Activated naive CD4-positive, alpha-beta T cell treated with anti-CD3 and anti-CD28 coated beads, Interleukin-2, amount 50 U/mL, for 72 hours (primary cell): ENCODE data around the gene KCNMA1. TPM values are rescaled to one million over a fixed set of nuclear protein-coding genes. Genes with fewer than 3 reads are reported as not detected.
"Not testable (repeated sequence)": the region's sequence is repeated elsewhere in the genome, so short reads cannot be mapped to it uniquely, and the experiment has no call there.

ENCODE experiments used
- ATAC-seq, 2 donors: fragments of 150-1000 bp; cut with Tn5 transposase; 2 replicates each; pipeline ENCODE4 v1.10.0; 2021; ENCODE audit warnings: mild to moderate bottlenecking in 2 of 2, moderate library complexity in 2 of 2
- DNase-seq, 2 donors: peaks; one replicate each; pipeline ENCODE4 v3.0.0; 2021 to 2022; ENCODE audit warnings: low spot score in 2 of 2
- H3K27ac Mint-ChIP-seq, 2 donors: one replicate each; pipeline ENCODE4 v1.8.0; 2022; ENCODE audit warnings: mild to moderate bottlenecking in 2 of 2, mixed read lengths in 2 of 2
- H3K36me3 Mint-ChIP-seq, 2 donors: one replicate each; pipeline ENCODE4 v1.8.0; 2022; ENCODE audit warnings: mixed read lengths in 2 of 2
- H3K9me3 Mint-ChIP-seq, 2 donors: one replicate each; pipeline ENCODE4 v1.8.0; 2022; ENCODE audit warnings: mixed read lengths in 2 of 2
- total RNA-seq, 2 donors: library from RNA; stranded (reverse); gene quantifications; one replicate each; pipeline ENCODE4 v1.2.3, GENCODE V29; 2022

The KCNMA1 gene
- total RNA-seq, 2 donors from 2014 or later, result not detected

GRCh38 chr10:77527839-77528238 is 109.8 kb downstream of the KCNMA1 start:
- DNase-seq, result no peak
- Mint-ChIP-seq H3K27ac (no peak overlapping the region), H3K9me3 (no peaks in the 10 kb centered on the region), H3K36me3 (no peaks in the 10 kb centered on the region)
- ATAC-seq, result no peak

DNA sequence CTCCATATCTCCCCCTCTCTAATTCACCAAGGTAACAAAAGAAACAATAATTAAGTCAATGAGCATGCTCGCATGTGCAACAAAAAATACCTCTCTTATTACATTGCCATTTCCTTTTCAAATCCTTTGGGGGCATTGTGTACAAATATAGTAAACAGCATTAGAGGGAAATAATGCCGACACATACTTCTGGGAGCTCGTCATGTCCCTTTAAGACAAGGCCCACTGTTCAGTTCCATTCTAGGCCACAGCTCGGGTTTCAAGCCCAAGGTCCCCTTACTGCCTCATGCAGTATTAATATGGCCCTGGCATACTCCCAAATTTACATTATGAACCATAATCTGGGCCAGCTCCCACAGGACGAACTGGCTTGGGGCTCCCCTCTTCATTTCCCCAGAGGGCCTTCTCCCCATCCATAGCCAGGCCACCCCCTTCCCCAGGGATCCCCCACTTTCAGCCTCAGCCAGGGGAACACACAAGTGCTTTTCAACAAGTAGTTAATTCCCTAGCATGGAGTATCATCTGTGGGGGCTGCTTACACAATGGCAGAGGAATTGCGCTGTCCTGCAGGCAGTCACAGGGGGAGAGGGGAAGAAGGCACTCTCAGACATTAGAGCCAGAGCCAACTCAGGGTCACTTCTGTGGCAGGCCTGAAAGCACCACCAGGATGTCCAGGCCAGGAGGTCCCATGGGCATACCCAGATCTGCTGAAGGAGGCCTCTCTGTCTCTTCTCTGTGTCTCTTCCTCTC is 110.6 kb downstream of the KCNMA1 start:
- Mint-ChIP-seq H3K9me3 (no peaks in the 10 kb centered on the region), H3K36me3 (no peaks in the 10 kb centered on the region), H3K27ac (no peak overlapping the region)
- no peak for ATAC-seq
- no peak for DNase-seq

DNA sequence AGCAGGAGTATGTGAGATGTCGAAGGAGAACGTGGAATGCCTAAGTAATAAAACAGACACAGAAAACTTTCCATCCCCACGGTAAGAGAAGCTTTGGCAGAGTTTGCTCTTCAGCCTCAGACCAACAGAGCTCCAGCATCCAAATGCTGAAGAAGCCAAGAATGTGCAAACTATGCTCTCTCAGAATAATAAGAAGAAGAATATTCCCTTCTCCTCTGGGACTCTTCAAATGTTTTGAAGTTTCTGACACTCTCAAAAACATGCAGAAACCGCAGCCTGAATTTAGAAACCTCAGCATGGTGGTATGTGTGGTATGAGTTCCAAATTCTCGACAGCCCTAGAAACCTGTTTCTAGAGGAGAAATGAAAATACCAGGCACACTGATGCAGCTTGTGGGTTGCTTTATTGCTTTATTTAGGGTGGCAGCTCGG is 113.3 kb downstream of the KCNMA1 start:
- peaks cover 11 to 13% of the 10 kb centered on the region in 2 donors for H3K9me3 Mint-ChIP-seq
- ATAC-seq (no peak), DNase-seq (no peak)
- H3K27ac Mint-ChIP-seq, result no peak overlapping the region
- H3K36me3 Mint-ChIP-seq, result no peaks in the 10 kb centered on the region

- Mint-ChIP-seq H3K36me3 (no peaks in the 10 kb centered on the region), H3K9me3 (peaks cover 11 to 13% of the 10 kb centered on the region in 2 donors), H3K27ac (no peak overlapping the region)
- DNase-seq (no peak), ATAC-seq (no peak)
These were observed 115.3 kb downstream of the KCNMA1 start for GRCh38 chr10:77522268-77522809.

DNA sequence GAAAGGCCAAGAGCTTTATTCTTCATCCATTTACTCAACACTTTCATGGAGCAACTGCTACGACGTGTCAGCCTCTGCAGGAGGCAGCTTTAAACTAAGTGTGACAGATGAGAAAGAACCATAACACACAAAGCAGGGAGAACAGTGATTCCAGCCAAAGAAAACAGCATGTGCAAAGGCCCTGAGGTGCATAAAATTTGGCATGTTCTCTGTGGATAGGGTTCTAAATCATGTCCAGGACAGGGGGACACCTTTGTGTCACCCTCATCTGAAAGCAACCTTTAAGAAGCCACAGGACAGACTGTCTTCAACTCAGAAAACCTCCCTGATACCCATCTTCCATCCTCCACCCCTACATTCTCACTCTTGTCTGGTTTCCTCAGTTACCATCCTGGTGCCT is 116.6 kb downstream of the KCNMA1 start:
- Mint-ChIP-seq H3K36me3 (no peaks in the 10 kb centered on the region), H3K9me3 (peaks cover 11 to 13% of the 10 kb centered on the region in 2 donors), H3K27ac (no peak overlapping the region)
- no peak for ATAC-seq
- no peak for DNase-seq

- ATAC-seq (no peak), DNase-seq (no peak)
- Mint-ChIP-seq H3K27ac (no peak overlapping the region), H3K9me3 (peaks cover 11 to 13% of the 10 kb centered on the region in 2 donors), H3K36me3 (no peaks in the 10 kb centered on the region)
These were observed 117.3 kb downstream of the KCNMA1 start for GRCh38 chr10:77520290-77520689.

DNA sequence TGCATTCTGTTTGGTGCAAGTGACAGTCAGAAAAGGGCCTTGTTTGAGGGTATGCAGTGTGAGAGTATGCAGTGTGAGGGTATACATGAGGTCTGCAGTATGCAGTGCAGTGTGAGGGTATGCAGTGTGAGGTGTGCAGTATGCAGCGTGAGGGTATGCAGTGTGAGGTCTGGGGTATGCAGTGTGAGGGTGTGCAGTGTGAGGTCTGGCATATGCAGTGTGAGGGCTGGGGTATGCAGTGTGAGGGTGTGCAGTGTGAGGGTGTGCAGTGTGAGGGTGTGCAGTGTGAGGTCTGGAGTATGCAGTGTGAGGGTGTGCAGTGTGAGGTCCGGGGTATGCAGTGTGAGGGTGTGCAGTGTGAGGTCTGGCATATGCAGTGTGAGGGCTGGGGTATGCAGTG is 117.8 kb downstream of the KCNMA1 start:
- not testable (repeated sequence) for ATAC-seq, DNase-seq, H3K36me3 Mint-ChIP-seq, H3K27ac Mint-ChIP-seq
- peaks cover 11 to 13% of the 10 kb centered on the region in 2 donors for H3K9me3 Mint-ChIP-seq

DNA sequence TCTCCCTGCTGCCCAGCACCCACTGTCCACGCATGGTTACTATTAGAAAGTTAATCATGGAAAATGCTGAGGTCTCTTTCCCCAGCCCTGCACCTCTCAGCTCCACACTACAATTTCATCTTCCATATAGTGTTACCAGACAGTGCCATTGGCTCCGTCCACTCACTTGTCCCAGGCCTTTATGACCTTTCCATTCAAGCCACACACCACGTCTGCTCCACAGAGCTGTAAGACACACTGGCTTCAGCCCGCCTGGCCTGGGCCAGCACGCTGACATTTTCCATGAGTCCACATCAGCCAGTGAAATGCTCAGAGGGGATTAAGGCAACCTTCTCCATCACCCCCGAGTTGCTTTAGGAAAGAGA is 118.7 kb downstream of the KCNMA1 start:
- no peak for DNase-seq
- H3K36me3 Mint-ChIP-seq, result no peaks in the 10 kb centered on the region

GRCh38 chr10:77518241-77518909 is 119.2 kb downstream of the KCNMA1 start:
- peak overlapping the region in 1 of 2 donors; percentile 15 for H3K27ac Mint-ChIP-seq
- ATAC-seq, result no peak
- peaks cover 11 to 13% of the 10 kb centered on the region in 2 donors for H3K9me3 Mint-ChIP-seq
- H3K36me3 Mint-ChIP-seq, result no peaks in the 10 kb centered on the region
- no peak for DNase-seq

More for the DNA sequence above, 118.7 kb downstream of the KCNMA1 start:
- H3K27ac Mint-ChIP-seq, result no peak overlapping the region
- H3K9me3 Mint-ChIP-seq, result peaks cover 11 to 13% of the 10 kb centered on the region in 2 donors
- no peak for ATAC-seq

DNA sequence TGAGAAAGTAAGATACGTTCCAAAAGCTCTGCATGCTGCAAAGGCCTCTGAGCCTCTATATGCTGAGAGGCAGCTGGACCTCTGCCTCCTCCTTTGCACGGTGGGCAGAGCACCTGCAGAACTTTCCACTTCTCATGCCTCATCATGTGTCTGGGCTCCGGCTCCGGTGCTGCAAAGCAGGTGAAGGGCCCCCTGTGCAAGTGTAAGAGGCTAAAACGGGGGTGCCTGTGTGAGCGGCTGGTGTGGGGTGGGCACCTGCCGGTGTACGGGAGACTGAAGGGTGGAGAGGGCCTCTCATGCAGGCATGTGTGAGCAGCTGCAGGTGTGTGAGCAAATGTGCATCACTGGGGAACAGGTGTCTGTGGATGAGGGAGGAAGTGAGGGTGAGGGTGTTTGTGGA is 121.0 kb downstream of the KCNMA1 start:
- ATAC-seq, result no peak
- Mint-ChIP-seq H3K36me3 (no peaks in the 10 kb centered on the region), H3K9me3 (peaks cover 11 to 13% of the 10 kb centered on the region in 2 donors), H3K27ac (no peak overlapping the region)
- no peak for DNase-seq

GRCh38 chr10:77514870-77515269 is 122.7 kb downstream of the KCNMA1 start:
- DNase-seq, result no peak
- Mint-ChIP-seq H3K27ac (no peak overlapping the region), H3K9me3 (peaks cover 2 to 3% of the 10 kb centered on the region in 2 donors), H3K36me3 (no peaks in the 10 kb centered on the region)
- ATAC-seq, result no peak

GRCh38 chr10:77513781-77514331 is 123.8 kb downstream of the KCNMA1 start:
- no peak for ATAC-seq
- no peak for DNase-seq
- Mint-ChIP-seq H3K36me3 (no peaks in the 10 kb centered on the region), H3K9me3 (no peaks in the 10 kb centered on the region), H3K27ac (no peak overlapping the region)

DNA sequence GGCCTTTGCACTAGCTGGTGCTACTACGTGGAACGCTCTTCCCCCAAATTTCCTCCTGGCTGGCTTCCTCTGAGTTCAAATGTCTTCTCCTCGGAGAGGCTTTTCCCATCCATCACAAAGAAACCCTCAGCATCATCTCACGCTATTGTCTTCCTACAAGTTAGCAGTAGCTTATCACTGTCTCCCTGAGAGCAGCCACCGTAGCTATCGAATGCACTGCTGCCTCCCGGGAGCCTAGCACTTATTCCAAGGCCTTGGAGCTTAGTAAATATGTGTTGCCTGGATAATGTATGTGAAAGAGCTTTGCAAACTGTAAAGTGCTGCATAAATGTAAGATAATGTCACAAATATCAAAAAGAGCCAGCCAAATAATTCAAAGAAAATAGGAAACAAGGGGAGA is 124.4 kb downstream of the KCNMA1 start:
- H3K36me3 Mint-ChIP-seq, result no peaks in the 10 kb centered on the region
- H3K9me3 Mint-ChIP-seq, result no peaks in the 10 kb centered on the region
- DNase-seq (no peak), ATAC-seq (no peak)
- H3K27ac Mint-ChIP-seq, result no peak overlapping the region

DNA sequence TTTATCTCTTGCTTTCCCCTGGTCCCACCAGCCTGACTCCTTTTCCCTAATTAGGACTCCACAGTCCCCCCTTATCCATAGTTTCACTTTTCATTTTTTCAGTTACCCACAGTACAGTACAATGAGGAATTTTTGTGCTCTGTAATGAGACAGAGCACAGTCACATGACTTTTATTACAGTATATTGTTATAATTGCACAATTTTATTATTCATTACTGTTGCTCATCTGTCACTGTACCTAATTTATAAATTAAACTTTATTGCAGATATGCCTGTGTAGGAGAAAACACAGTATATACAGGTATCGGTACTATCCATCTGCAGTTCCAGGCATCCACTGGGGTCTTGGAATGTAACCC is 125.4 kb downstream of the KCNMA1 start:
- ATAC-seq (no peak), DNase-seq (no peak)
- H3K9me3 Mint-ChIP-seq, result no peaks in the 10 kb centered on the region
- no peaks in the 10 kb centered on the region for H3K36me3 Mint-ChIP-seq
- H3K27ac Mint-ChIP-seq, result no peak overlapping the region

- Mint-ChIP-seq H3K36me3 (no peaks in the 10 kb centered on the region), H3K9me3 (no peaks in the 10 kb centered on the region), H3K27ac (no peak overlapping the region)
- DNase-seq (no peak), ATAC-seq (no peak)
These were observed 126.0 kb downstream of the KCNMA1 start for GRCh38 chr10:77511498-77512218.

DNA sequence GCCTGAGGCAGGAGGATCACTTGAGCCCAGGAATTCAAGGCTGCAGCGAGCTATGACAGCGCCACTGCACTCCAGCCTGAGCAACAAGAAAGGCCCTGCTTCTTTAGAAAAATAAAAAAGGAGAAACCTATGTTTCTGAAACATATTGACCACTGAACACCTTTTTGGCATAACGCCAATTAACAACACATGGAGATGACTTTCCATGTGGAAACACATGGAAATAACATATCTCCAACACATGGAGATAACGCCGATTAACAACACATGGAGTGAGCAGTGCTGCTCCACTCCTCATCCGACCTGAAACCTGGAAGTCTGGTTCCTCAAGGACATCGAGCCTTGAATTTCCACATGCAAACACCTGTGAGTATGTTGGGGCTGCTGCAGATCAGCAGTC is 126.9 kb downstream of the KCNMA1 start:
- H3K36me3 Mint-ChIP-seq, result no peaks in the 10 kb centered on the region
- no peak for DNase-seq
- peaks cover 0 to 5% of the 10 kb centered on the region in 2 donors for H3K9me3 Mint-ChIP-seq
- H3K27ac Mint-ChIP-seq, result no peak overlapping the region
- ATAC-seq, result no peak

- peaks cover 0 to 5% of the 10 kb centered on the region in 2 donors for H3K9me3 Mint-ChIP-seq
- H3K36me3 Mint-ChIP-seq, result no peaks in the 10 kb centered on the region
- no peak for DNase-seq
- no peak overlapping the region for H3K27ac Mint-ChIP-seq
- no peak for ATAC-seq
These were observed 127.3 kb downstream of the KCNMA1 start for GRCh38 chr10:77510294-77510693.
